Ascending aorta (tissue), 2 donors: ENCODE measurements around the gene SERPINA7. TPM values are rescaled to one million over a fixed set of nuclear protein-coding genes. Genes with fewer than 3 reads are reported as not detected.

Experiments
- DNase-seq, 2 donors: peaks; one replicate each; pipeline ENCODE4 v3.0.0-alpha.2; 2019; ENCODE audit warnings: low spot score in 2 of 2
- H3K27ac ChIP-seq, 2 donors: fragments of 200-600 bp; sonication (generic); one replicate each; pipeline ENCODE4 v1.5.1; 2016 to 2017; ENCODE audit warnings: mild to moderate bottlenecking in 1 of 2
- H3K27me3 ChIP-seq: fragments of 200-600 bp; sonication (generic); one replicate; pipeline ENCODE4 v1.5.1; 2017
- H3K36me3 ChIP-seq, 2 donors: fragments of 200-600 bp; sonication (generic); one replicate each; pipeline ENCODE4 v1.5.1; 2016
- H3K4me1 ChIP-seq, 2 donors: fragments of 200-600 bp; sonication (generic); one replicate each; pipeline ENCODE4 v1.5.1; 2016 to 2017; ENCODE audit warnings: mild to moderate bottlenecking in 1 of 2
- H3K4me3 ChIP-seq, 2 donors: fragments of 200-600 bp; sonication (generic); one replicate each; pipeline ENCODE4 v1.5.1; 2016 to 2017; ENCODE audit warnings: mild to moderate bottlenecking in 1 of 2
- H3K9me3 ChIP-seq, 2 donors: fragments of 200-600 bp; sonication (generic); one replicate each; pipeline ENCODE4 v1.5.1; 2016
- CTCF ChIP-seq, 3 experiments: fragments of 200-600 bp in 2 of 3; fragments of 450-650 bp in 1 of 3; sonication (generic) in 2 of 3; IDR thresholded peaks; one replicate each; pipeline ENCODE4 v1.5.1; 2016 to 2019; ENCODE audit warnings: antibody characterized with exemption in 3 of 3, mild to moderate bottlenecking in 1 of 3, moderate library complexity in 1 of 3
- intact Hi-C: fragments of 100-400 bp; cut with DNase I; formaldehyde crosslinking; loops from one replicate; pipeline ENCODE4 v1.15.1; 2023
- total RNA-seq: library from RNA; depleted of rRNA; stranded (reverse); fragments of >200 nt; gene quantifications from one replicate; pipeline ENCODE4 v1.1.0, GENCODE V29; 2016

Gene SERPINA7
- total RNA-seq, 1 donor from 2014 or later: 0.75 TPM

DNA sequence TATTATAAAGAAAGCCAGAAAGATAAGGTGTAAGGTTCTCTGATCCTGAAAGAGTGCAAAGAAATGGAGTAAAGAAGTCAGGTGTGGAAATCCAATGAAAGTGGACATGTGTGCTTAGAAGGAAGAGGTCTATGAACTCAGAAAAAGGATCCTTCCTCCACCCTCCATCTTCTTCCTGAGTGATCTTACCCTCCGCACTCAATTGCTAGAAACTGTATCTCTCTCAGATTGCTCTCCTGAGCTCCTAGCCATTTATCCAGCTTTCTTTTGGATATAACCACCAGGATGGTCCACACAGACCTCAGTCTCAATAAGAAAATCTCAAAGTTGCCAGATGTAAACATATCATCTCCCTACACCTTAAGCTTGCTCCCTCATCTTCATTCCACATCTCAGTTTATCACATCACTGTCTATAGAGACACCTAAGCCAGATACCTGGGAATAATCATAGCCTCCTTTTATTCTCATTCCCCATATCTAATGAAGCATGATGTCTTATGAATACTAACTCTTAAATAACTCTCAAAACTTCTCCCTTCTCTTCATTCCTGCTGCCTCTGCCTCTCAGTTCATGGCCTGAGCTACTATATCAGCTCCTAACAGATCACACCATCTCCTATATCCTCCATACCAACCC is 573 bp downstream of the SERPINA7 start:
- Histone ChIP-seq H3K4me1 (no peaks in the 10 kb centered on the region), H3K4me3 (no peak overlapping the region), H3K27me3 (no peaks in the 10 kb centered on the region), H3K9me3 (no peaks in the 10 kb centered on the region), H3K27ac (no peak overlapping the region), H3K36me3 (no peaks in the 10 kb centered on the region)
- no peak for DNase-seq
- TF ChIP-seq CTCF (IDR thresholded peaks at IDR 0.05): no peak
- intact Hi-C loops: no loop called here

DNA sequence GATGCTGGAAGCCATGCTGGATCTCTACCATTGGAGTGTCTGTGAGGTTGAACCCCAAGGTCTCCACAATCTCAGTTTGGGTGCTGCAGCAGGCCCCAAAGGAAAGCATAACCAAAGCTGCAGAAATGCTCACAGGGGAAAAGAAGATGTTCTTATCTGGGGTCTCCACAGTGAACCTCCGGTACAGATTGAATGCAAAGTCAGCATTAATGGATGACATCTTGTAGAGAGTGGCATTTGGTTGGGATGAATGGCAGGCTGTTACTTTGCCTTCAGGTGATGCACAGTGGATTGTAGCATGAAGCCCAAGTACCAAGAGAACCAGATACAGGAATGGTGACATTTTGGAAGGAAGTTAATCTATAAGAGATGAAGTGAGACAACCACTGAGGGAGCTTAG is 1.8 kb downstream of the SERPINA7 start:
- no peak for TF ChIP-seq CTCF (IDR thresholded peaks at IDR 0.05)
- intact Hi-C loops: no loop called here
- no peak for DNase-seq

DNA sequence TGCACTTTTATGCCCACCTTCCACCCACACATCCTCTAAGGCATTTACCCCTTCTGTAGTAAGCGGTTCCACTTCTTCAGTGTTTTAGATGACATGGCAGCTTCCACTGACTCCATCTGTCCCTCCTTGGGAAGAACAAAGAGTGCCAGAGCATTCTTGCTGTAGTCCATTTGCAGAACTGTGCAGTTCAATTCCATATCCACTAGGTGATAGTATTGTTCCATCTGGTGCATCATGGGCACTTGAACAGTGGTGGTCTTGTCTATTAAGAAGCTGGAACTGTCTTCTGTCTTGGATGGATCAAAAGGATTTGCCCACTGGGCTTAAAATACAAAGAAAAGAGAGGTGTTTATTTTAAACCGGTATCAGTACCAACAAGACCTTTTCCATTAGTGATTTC is 3.5 kb downstream of the SERPINA7 start:
- no peak for TF ChIP-seq CTCF (IDR thresholded peaks at IDR 0.05)
- no peak overlapping the region for H3K4me3 ChIP-seq
- no peaks in the 10 kb centered on the region for H3K9me3 ChIP-seq
- intact Hi-C loops: no loop called here
- no peaks in the 10 kb centered on the region for H3K36me3 ChIP-seq
- DNase-seq: no peak
- no peaks in the 10 kb centered on the region for H3K27me3 ChIP-seq
- no peak overlapping the region for H3K27ac ChIP-seq
- no peaks in the 10 kb centered on the region for H3K4me1 ChIP-seq

More for the DNA sequence above, 1.8 kb downstream of the SERPINA7 start:
- H3K4me1 ChIP-seq: no peaks in the 10 kb centered on the region
- H3K4me3 ChIP-seq: no peak overlapping the region
- H3K27ac ChIP-seq: no peak overlapping the region
- H3K27me3 ChIP-seq: no peaks in the 10 kb centered on the region
- H3K36me3 ChIP-seq: no peaks in the 10 kb centered on the region
- H3K9me3 ChIP-seq: no peaks in the 10 kb centered on the region

GRCh38 chrX:106023947-106024346 is 14.6 kb downstream of the SERPINA7 start:
- no peak overlapping the region for H3K27ac ChIP-seq
- DNase-seq: no peak
- no peaks in the 10 kb centered on the region for H3K27me3 ChIP-seq
- H3K4me1 ChIP-seq: no peaks in the 10 kb centered on the region
- TF ChIP-seq CTCF (IDR thresholded peaks at IDR 0.05): no peak
- no peak overlapping the region for H3K4me3 ChIP-seq
- no peaks in the 10 kb centered on the region for H3K36me3 ChIP-seq
- intact Hi-C loops: no loop called here
- H3K9me3 ChIP-seq: no peaks in the 10 kb centered on the region

DNA sequence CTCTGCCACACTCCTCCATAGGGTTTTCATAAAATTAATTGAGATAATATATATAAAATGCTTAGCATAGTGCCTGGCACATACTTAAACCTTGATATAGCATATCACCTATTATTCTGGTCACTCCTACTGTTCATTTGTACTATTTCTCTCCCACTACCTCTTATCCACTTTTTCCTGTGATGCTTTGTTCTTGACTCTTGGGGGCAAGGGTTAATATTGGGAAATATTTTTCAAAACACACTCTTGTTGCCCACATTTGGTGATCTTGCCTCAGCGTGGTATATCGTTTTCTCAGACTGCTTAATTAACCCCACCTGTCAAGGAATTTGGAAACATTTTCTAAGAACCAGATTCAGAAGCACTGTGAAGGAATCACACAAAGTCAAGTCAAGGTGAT is 16.3 kb downstream of the SERPINA7 start:
- intact Hi-C loops: no loop called here
- no peaks in the 10 kb centered on the region for H3K27me3 ChIP-seq
- no peak for TF ChIP-seq CTCF (IDR thresholded peaks at IDR 0.05)
- no peak overlapping the region for H3K27ac ChIP-seq
- no peaks in the 10 kb centered on the region for H3K9me3 ChIP-seq
- H3K4me1 ChIP-seq: no peaks in the 10 kb centered on the region
- no peak overlapping the region for H3K4me3 ChIP-seq
- H3K36me3 ChIP-seq: no peaks in the 10 kb centered on the region
- DNase-seq: no peak
